HCT116 (cell line): ENCODE measurements around the gene QSOX1. TPM values are rescaled to one million over a fixed set of nuclear protein-coding genes. Genes with fewer than 3 reads are reported as not detected.

Source experiments
- ATAC-seq: fragments of 200-7000 bp; cut with Tn5 transposase; 2 replicates; pipeline ENCODE4 v1.9.1; 2020; ENCODE audit warnings: mild to moderate bottlenecking, moderate library complexity
- BruUV-seq: library from RNA; stranded (reverse); fragments of 400-500 nt; replicated peaks from 2 replicates; lab custom pipeline; 2021; lab: Mats Ljungman, UMichigan
- CTCF ChIA-PET: fragments of 300-600 bp; sonication (Branson Sonifier 250); formaldehyde crosslinking; loops from one replicate; lab custom pipeline; 2021; ENCODE audit warnings: antibody characterized with exemption; lab: Charles Lee
- POLR2A ChIA-PET: fragments of 300-600, 350-600 bp; sonication (Branson Sonifier 250); formaldehyde crosslinking; loops from one replicate; lab custom pipeline; 2021; ENCODE audit warnings: antibody characterized with exemption; lab: Charles Lee
- RAD21 ChIA-PET, 2 experiments: fragments of 300-600 bp; sonication (Branson Sonifier 250); formaldehyde crosslinking; loops; one replicate each; lab custom pipeline; 2023; ENCODE audit warnings: low total read pairs in 2 of 2; ENCODE audit not compliant: uncharacterized antibody in 2 of 2, unreplicated experiment in 2 of 2, low non-redundant PET in 1 of 2; lab: Charles Lee
- DNase-seq: peaks from one replicate; pipeline ENCODE4 v3.0.0-alpha.2; 2010; ENCODE audit warnings: low read depth, low spot score
- H2AFZ ChIP-seq: fragments of 200-600 bp; shearing (Covaris generic), sonication (generic); 2 replicates; pipeline ENCODE4 v1.6.1; 2017; ENCODE audit warnings: low read depth, mixed run types, mixed read lengths, antibody characterized with exemption, low read length; ENCODE audit not compliant: poor library complexity, severe bottlenecking
- H3K27ac ChIP-seq: 2 replicates; pipeline ENCODE4 v1.5.1; 2012; ENCODE audit warnings: low read depth, low read length
- H3K27me3 ChIP-seq: fragments of 200-600 bp; sonication (generic); 2 replicates; pipeline ENCODE4 v1.6.1; 2016; ENCODE audit warnings: mixed run types, low read length, mixed read lengths; ENCODE audit not compliant: insufficient read depth
- H3K36me3 ChIP-seq, 2 experiments: fragments of 200-500 bp in 1 of 2; fragments of 200-600 bp in 1 of 2; sonication (Bioruptor generic) in 1 of 2; sonication (generic) in 1 of 2; 2 replicates each; pipeline versions ENCODE4 v1.5.1 to v1.6.1; 2014 to 2016; ENCODE audit warnings: low read length in 2 of 2, inconsistent platforms in 1 of 2, mixed read lengths in 1 of 2, mixed run types in 1 of 2; ENCODE audit not compliant: insufficient read depth in 2 of 2, control insufficient read depth in 1 of 2
- H3K4me1 ChIP-seq, 2 experiments: fragments of 200-600 bp in 1 of 2; sonication (generic) in 1 of 2; 2 replicates each; pipeline versions ENCODE4 v1.5.1 to v1.6.1; 2012 to 2017; ENCODE audit warnings: low read length in 2 of 2, inconsistent platforms in 1 of 2, mild to moderate bottlenecking in 1 of 2, mixed read lengths in 1 of 2, mixed run types in 1 of 2, moderate library complexity in 1 of 2; ENCODE audit not compliant: insufficient read depth in 2 of 2, control insufficient read depth in 1 of 2
- H3K4me2 ChIP-seq: fragments of 200-600 bp; sonication (generic); 2 replicates; pipeline ENCODE4 v1.6.1; 2017; ENCODE audit warnings: mixed run types, low read length, mixed read lengths
- H3K4me3 ChIP-seq, 2 experiments: fragments of 200-600 bp in 1 of 2; sonication (generic) in 1 of 2; replicated peaks in 1 of 2; 2 replicates each; pipeline ENCODE4 v1.5.1; 2011 to 2016; ENCODE audit warnings: low read length in 2 of 2, control low read depth in 1 of 2, low read depth in 1 of 2, mild to moderate bottlenecking in 1 of 2, mixed read lengths in 1 of 2, mixed run types in 1 of 2
- H3K79me2 ChIP-seq: fragments of 200-600 bp; sonication (generic); 2 replicates; pipeline ENCODE4 v1.6.1; 2017; ENCODE audit warnings: mild to moderate bottlenecking, mixed run types, low read length, moderate library complexity, mixed read lengths; ENCODE audit not compliant: insufficient read depth
- H3K9ac ChIP-seq: fragments of 200-600 bp; sonication (generic); 2 replicates; pipeline ENCODE4 v1.6.1; 2016; ENCODE audit warnings: low read length, mixed read lengths
- H3K9me2 ChIP-seq: fragments of 200-600 bp; sonication (generic), shearing (Covaris generic); 2 replicates; pipeline ENCODE4 v1.6.1; 2017; ENCODE audit warnings: mixed run types, mild to moderate bottlenecking, moderate library complexity; ENCODE audit not compliant: insufficient read depth
- H3K9me3 ChIP-seq, 2 experiments: fragments of 200-500 bp in 1 of 2; fragments of 200-600 bp in 1 of 2; sonication (Bioruptor generic) in 1 of 2; sonication (generic) in 1 of 2; 2 replicates each; pipeline ENCODE4 v1.6.1; 2014 to 2017; ENCODE audit warnings: low read length in 2 of 2, mixed read lengths in 2 of 2, inconsistent platforms in 1 of 2, low read depth in 1 of 2, mild to moderate bottlenecking in 1 of 2, mixed run types in 1 of 2, moderate library complexity in 1 of 2; ENCODE audit not compliant: control insufficient read depth in 1 of 2, insufficient read depth in 1 of 2
- H4K20me1 ChIP-seq: fragments of 200-600 bp; sonication (generic), shearing (Covaris generic); 2 replicates; pipeline ENCODE4 v1.6.1; 2017; ENCODE audit warnings: mixed run types, mild to moderate bottlenecking, moderate library complexity; ENCODE audit not compliant: insufficient read depth
- CBX3 ChIP-seq: IDR thresholded peaks from 2 replicates; pipeline ENCODE4 v1.6.1; 2012; ENCODE audit warnings: low read depth
- CEBPB ChIP-seq: IDR thresholded peaks from 2 replicates; pipeline ENCODE4 v1.6.1; 2012; ENCODE audit warnings: low read depth
- EZH2 ChIP-seq: fragments of 200-600 bp; sonication (generic); IDR thresholded peaks from 2 replicates; pipeline ENCODE4 v1.6.1; 2017; ENCODE audit warnings: antibody characterized with exemption, mixed run types
- EZH2phosphoT487 ChIP-seq: fragments of 200-600 bp; IDR thresholded peaks from 2 replicates; pipeline ENCODE4 v1.6.1; 2018; ENCODE audit warnings: antibody characterized with exemption, borderline replicate concordance
- MAX ChIP-seq: IDR thresholded peaks from 2 replicates; pipeline ENCODE4 v1.6.1; 2012
- RAD21 ChIP-seq: IDR thresholded peaks from 2 replicates; pipeline ENCODE4 v1.6.1; 2012; ENCODE audit warnings: low read depth, mild to moderate bottlenecking
- SIN3A ChIP-seq: IDR thresholded peaks from 2 replicates; pipeline ENCODE4 v1.6.1; 2012; ENCODE audit warnings: low read depth
- SRF ChIP-seq: IDR thresholded peaks from 2 replicates; pipeline ENCODE4 v1.6.1; 2012; ENCODE audit warnings: low read depth
- TCF7L2 ChIP-seq: IDR thresholded peaks from 2 replicates; pipeline ENCODE4 v1.7.0; 2011; ENCODE audit warnings: borderline replicate concordance, inconsistent platforms; ENCODE audit not compliant: insufficient read depth, insufficient read length; ENCODE audit errors: extremely low read depth
- YY1 ChIP-seq: IDR thresholded peaks from 2 replicates; pipeline ENCODE4 v1.6.1; 2011; ENCODE audit warnings: low read length, low read depth, moderate library complexity, mild to moderate bottlenecking; ENCODE audit not compliant: insufficient replicate concordance; ENCODE audit errors: extremely low read depth
- intact Hi-C: fragments of 100-400 bp; cut with micrococcal nuclease; formaldehyde crosslinking; loops from 2 replicates; pipeline ENCODE4 v1.10.0; 2022
- total RNA-seq: library from RNA; stranded (reverse); gene quantifications from one replicate; pipeline ENCODE4 v1.2.1, GENCODE V29; 2021; ENCODE audit not compliant: unreplicated experiment
- TF ChIP-seq, protein P1 (sequence below): IDR thresholded peaks from 2 replicates; pipeline ENCODE4 v1.6.1; 2011; ENCODE audit warnings: mild to moderate bottlenecking, low read length, moderate library complexity; ENCODE audit not compliant: insufficient replicate concordance; ENCODE audit errors: extremely low read depth
- TF ChIP-seq, protein P2 (sequence below): IDR thresholded peaks from 2 replicates; pipeline ENCODE4 v1.6.1; 2012

QSOX1 gene
- total RNA-seq, 1 experiment from 2014 or later, result 89.2 TPM

GRCh38 chr1:180190091-180190490 is 35.4 kb downstream of the QSOX1 start:
- intact Hi-C loops, result no loop called here
- ChIA-PET CTCF (no interaction called here), POLR2A (no interaction called here)
- no peaks in the 10 kb centered on the region for H3K4me1 ChIP-seq
- H3K9me2 ChIP-seq, result no peaks in the 10 kb centered on the region
- ATAC-seq, result no peak
- no peak overlapping the region for H3K9ac ChIP-seq
- H3K27me3 ChIP-seq, result no peaks in the 10 kb centered on the region
- no peaks in the 10 kb centered on the region for H3K9me3 ChIP-seq
- no peaks in the 10 kb centered on the region for H3K79me2 ChIP-seq
- H4K20me1 ChIP-seq, result no peaks in the 10 kb centered on the region
- no peak for TF ChIP-seq TCF7L2
- TF ChIP-seq RAD21, result no peak
- TF ChIP-seq CBX3, result no peak
- TF ChIP-seq, all 23 proteins: peak for 0
- Histone ChIP-seq H3K27ac (no peak overlapping the region), H3K36me3 (peaks cover 0 to 6% of the 10 kb centered on the region in 2 experiments; a peak in 1 of 4 replicates), H3K4me2 (no peak overlapping the region), H3K4me3 (no peak overlapping the region), H2AFZ (no peak overlapping the region)
- RAD21 ChIA-PET, result no interaction called here
- BruUV-seq, result no TSS peak
- DNase-seq, result no peak

DNA sequence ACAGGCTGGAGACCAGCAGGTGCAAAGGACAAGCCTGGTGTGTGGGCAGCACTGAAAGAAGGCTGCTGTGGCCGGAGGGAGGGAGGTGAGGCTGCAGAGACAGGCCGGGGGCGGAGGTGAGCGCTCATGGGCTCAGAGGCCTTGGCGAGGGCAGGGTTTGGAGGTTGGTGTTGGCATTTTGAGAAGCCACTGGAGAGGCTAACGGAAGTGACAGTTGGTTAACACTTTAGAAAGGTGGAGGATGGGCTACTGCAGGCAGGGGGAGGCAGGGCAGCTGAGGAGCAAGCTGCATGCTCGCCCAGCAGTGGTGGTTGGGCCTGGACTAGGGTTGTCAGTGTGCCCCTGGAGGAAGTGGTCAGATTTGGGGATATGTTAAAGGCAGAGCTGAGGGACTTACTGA is 37.5 kb downstream of the QSOX1 start:
- no peaks in the 10 kb centered on the region for H4K20me1 ChIP-seq
- H3K27me3 ChIP-seq, result no peaks in the 10 kb centered on the region
- DNase-seq (no peak), ATAC-seq (no peak)
- no TSS peak for BruUV-seq
- ChIA-PET POLR2A (no interaction called here), CTCF (no interaction called here), RAD21 (no interaction called here)
- TF ChIP-seq, protein P1, sequence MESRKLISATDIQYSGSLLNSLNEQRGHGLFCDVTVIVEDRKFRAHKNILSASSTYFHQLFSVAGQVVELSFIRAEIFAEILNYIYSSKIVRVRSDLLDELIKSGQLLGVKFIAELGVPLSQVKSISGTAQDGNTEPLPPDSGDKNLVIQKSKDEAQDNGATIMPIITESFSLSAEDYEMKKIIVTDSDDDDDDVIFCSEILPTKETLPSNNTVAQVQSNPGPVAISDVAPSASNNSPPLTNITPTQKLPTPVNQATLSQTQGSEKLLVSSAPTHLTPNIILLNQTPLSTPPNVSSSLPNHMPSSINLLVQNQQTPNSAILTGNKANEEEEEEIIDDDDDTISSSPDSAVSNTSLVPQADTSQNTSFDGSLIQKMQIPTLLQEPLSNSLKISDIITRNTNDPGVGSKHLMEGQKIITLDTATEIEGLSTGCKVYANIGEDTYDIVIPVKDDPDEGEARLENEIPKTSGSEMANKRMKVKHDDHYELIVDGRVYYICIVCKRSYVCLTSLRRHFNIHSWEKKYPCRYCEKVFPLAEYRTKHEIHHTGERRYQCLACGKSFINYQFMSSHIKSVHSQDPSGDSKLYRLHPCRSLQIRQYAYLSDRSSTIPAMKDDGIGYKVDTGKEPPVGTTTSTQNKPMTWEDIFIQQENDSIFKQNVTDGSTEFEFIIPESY, result no peak
- no peak for TF ChIP-seq SRF
- TF ChIP-seq EZH2phosphoT487, result no peak
- TF ChIP-seq SIN3A, result no peak
- no peak for TF ChIP-seq CEBPB
- TF ChIP-seq, protein P2, sequence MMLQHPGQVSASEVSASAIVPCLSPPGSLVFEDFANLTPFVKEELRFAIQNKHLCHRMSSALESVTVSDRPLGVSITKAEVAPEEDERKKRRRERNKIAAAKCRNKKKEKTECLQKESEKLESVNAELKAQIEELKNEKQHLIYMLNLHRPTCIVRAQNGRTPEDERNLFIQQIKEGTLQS, result no peak
- no peak for TF ChIP-seq EZH2
- no peak for TF ChIP-seq MAX
- TF ChIP-seq YY1, result no peak
- no peak overlapping the region for H3K4me2 ChIP-seq
- no peak overlapping the region for H2AFZ ChIP-seq
- H3K9ac ChIP-seq, result no peak overlapping the region
- no peak overlapping the region for H3K27ac ChIP-seq
- H3K4me3 ChIP-seq, result no peak overlapping the region
- intact Hi-C loops, result no loop called here
- H3K9me3 ChIP-seq, result no peaks in the 10 kb centered on the region
- no peaks in the 10 kb centered on the region for H3K4me1 ChIP-seq
- peaks cover 0 to 6% of the 10 kb centered on the region in 2 experiments; a peak in 1 of 4 replicates for H3K36me3 ChIP-seq
- no peaks in the 10 kb centered on the region for H3K9me2 ChIP-seq
- H3K79me2 ChIP-seq, result no peaks in the 10 kb centered on the region
